Left lung (tissue), 10 donors: ENCODE data around the gene DSCAM. TPM values are rescaled to one million over a fixed set of nuclear protein-coding genes. Genes with fewer than 3 reads are reported as not detected.

Source experiments
- ATAC-seq: fragments of 200-7000 bp; cut with Tn5 transposase; one replicate; pipeline ENCODE4 v1.9.1; 2020; ENCODE audit warnings: moderate library complexity
- DNase-seq, 4 donors: peaks; one replicate each; pipeline ENCODE4 v3.0.0-alpha.2; 2013 to 2020
- H3K27ac ChIP-seq, 2 donors: fragments of 200-600 bp; sonication (generic) in 1 of 2; one replicate each; pipeline versions ENCODE4 v1.5.0 to v1.8.0; 2020 to 2021
- H3K27me3 ChIP-seq, 2 donors: fragments of 200-600 bp; sonication (generic) in 1 of 2; one replicate each; pipeline versions ENCODE4 v1.5.0 to v1.8.0; 2020 to 2021
- H3K36me3 ChIP-seq, 2 donors: fragments of 200-600 bp; sonication (generic) in 1 of 2; one replicate each; pipeline versions ENCODE4 v1.5.0 to v1.8.0; 2020 to 2021
- H3K4me1 ChIP-seq, 2 donors: fragments of 200-600 bp; one replicate each; pipeline ENCODE4 v1.8.0; 2021
- H3K4me3 ChIP-seq, 2 donors: fragments of 200-600 bp; sonication (generic) in 1 of 2; one replicate each; pipeline versions ENCODE4 v1.5.0 to v1.8.0; 2020 to 2021; ENCODE audit warnings: mild to moderate bottlenecking in 1 of 2
- H3K9me3 ChIP-seq, 2 donors: fragments of 200-600 bp; sonication (generic) in 1 of 2; one replicate each; pipeline versions ENCODE4 v1.5.0 to v1.8.0; 2020 to 2021
- intact Hi-C, 2 donors: fragments of 100-400 bp; cut with DNase I; formaldehyde crosslinking; loops; one replicate each; pipeline versions ENCODE4 v1.11.2 to v1.14.2; 2022
- polyA plus RNA-seq, 6 donors: library from polyadenylated mRNA; unstranded; fragments of 120-200 nt; gene quantifications; one replicate each; pipeline ENCODE4 v1.2.1, GENCODE V29; 2013; ENCODE audit not compliant: insufficient read length in 6 of 6
- total RNA-seq, 2 donors: library from RNA; stranded (reverse); fragmentation: NEBNext Ultra II Directional; extraction: Animal tissue kit (Norgen Biotek cat#: 25700); gene quantifications; one replicate each; pipeline ENCODE4 v1.2.1, GENCODE V29; 2021
- TF ChIP-seq, protein P1 (sequence below), 2 donors: fragments of 200-600 bp; sonication (generic) in 1 of 2; IDR thresholded peaks; one replicate each; pipeline versions ENCODE4 v1.5.0 to v1.8.0; 2021; ENCODE audit warnings: antibody characterized with exemption in 2 of 2
- donor health status: DM: no; HTN: yes; CAD: no.
- donor health status: DM: no; HTN: no; CAD: no.

DSCAM gene
- total and polyA plus RNA-seq, 8 donors = 0.03 to 0.24 (median 0.07) TPM; not detected in 1

DNA sequence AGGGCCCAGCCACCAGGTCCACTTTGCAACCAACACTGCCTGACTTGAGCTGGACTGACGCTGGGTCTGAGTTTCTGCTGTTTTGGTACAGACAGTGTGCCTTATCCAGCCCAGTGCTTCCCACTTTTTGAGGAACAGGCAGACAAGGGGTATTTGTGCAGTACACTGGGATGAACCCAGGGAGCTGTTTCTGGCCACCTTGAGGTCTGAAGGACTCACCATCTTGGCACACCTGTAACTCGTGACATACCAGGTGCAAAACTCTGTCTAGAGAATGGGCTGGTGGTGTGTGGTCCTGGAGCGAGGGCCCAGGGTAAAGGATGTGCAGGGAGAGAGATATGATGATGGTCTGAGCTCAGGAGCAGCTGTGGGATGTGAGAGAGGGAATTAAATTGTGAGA, 831.1 kb downstream of the DSCAM start:
- no peak for DNase-seq
- Histone ChIP-seq H3K9me3 (peaks cover 0 to 11% of the 10 kb centered on the region in 2 donors), H3K36me3 (no peaks in the 10 kb centered on the region), H3K27me3 (no peaks in the 10 kb centered on the region), H3K4me3 (no peak overlapping the region), H3K4me1 (no peaks in the 10 kb centered on the region), H3K27ac (no peak overlapping the region)
- intact Hi-C loops = no loop called here
- TF ChIP-seq, protein P1, sequence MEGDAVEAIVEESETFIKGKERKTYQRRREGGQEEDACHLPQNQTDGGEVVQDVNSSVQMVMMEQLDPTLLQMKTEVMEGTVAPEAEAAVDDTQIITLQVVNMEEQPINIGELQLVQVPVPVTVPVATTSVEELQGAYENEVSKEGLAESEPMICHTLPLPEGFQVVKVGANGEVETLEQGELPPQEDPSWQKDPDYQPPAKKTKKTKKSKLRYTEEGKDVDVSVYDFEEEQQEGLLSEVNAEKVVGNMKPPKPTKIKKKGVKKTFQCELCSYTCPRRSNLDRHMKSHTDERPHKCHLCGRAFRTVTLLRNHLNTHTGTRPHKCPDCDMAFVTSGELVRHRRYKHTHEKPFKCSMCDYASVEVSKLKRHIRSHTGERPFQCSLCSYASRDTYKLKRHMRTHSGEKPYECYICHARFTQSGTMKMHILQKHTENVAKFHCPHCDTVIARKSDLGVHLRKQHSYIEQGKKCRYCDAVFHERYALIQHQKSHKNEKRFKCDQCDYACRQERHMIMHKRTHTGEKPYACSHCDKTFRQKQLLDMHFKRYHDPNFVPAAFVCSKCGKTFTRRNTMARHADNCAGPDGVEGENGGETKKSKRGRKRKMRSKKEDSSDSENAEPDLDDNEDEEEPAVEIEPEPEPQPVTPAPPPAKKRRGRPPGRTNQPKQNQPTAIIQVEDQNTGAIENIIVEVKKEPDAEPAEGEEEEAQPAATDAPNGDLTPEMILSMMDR (IDR thresholded peaks at IDR 0.05) = no peak
- ATAC-seq = no peak

DNA sequence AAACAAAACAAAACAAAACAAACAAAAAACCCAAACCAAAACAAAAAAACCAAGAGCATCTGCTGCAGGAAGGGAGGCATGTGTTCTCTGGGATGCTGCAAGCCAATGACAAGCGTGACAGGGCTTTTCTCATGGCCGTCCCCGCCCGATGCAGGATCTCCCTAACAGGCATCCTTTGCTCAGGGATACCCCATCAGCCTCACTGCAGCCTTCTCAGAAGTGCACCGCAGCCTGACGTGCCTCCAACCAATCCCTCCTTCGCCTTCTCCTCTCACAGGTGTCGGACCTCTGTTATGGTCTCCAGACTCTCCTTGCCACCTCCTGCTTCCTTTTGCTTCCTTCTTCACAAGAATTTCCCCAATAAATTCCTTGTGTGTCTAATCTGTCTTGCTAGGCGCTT, 832.6 kb downstream of the DSCAM start:
- Histone ChIP-seq H3K27me3 (no peaks in the 10 kb centered on the region), H3K4me3 (no peak overlapping the region), H3K27ac (no peak overlapping the region), H3K4me1 (no peaks in the 10 kb centered on the region), H3K36me3 (no peaks in the 10 kb centered on the region), H3K9me3 (peaks cover 0 to 11% of the 10 kb centered on the region in 2 donors)
- intact Hi-C loops = no loop called here
- TF ChIP-seq, protein P1 (IDR thresholded peaks at IDR 0.05) = no peak
- ATAC-seq (no peak), DNase-seq (no peak)

DNA sequence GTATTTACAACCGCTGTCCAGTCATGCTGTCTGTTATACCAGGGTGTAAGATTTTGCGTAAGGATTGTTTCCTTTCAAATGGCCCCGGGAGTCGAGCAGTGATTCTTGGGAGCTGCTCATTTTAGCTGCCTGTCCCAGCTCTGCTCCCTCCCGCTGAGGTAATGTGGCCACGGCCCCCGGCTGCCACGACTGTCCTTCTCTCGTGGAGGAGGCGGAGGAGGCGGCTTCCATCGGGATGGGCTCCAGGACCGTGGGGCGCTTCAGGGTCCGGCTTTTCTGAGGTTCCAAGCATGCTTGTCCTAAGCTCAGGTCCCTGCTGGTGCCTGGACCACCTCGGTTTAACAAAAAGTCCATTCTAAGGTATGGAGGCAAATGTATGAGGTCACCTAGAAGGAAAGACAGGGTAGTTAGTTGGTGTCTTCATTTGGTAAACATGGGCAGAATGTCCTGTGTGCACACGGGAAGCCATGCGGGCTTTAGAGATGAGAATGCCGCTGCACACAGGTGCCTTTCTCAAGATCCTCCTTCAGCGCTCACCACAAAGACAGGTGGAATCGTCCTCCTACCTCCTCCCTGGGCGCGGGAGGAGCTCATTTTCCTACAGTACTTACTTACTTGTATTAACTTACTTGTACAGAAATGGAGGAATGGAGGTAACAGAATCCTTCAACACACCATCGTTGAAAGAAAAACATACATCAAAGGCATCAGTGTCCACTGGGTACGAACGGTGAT, 833.8 kb downstream of the DSCAM start:
- intact Hi-C loops = no loop called here
- Histone ChIP-seq H3K4me1 (no peaks in the 10 kb centered on the region), H3K4me3 (no peak overlapping the region), H3K27ac (no peak overlapping the region), H3K36me3 (no peaks in the 10 kb centered on the region), H3K9me3 (peaks cover 0 to 11% of the 10 kb centered on the region in 2 donors), H3K27me3 (no peaks in the 10 kb centered on the region)
- TF ChIP-seq, protein P1 (IDR thresholded peaks at IDR 0.05) = no peak
- no peak for DNase-seq
- no peak for ATAC-seq

DNA sequence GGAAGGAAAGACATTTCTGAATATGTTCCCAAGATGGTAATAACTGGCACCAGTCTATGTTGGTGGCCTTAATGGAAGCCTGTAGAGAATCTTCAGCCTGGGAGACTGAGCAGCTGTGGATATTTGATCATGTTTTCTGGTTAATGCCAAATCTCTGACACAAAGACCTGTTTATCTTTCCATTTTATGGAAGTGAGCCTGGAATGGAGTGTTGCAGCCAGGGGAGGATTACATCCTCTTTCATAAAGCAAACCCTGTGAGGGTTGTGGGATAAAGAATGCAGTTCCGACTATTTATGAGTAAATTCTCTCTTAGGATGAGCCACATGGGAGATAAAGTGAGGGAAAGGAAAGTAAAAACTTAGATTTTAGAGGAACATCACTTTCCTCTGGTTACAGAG, 835.6 kb downstream of the DSCAM start:
- H3K27ac ChIP-seq = no peak overlapping the region
- intact Hi-C loops = no loop called here
- TF ChIP-seq, protein P1 (IDR thresholded peaks at IDR 0.05) = no peak
- no peaks in the 10 kb centered on the region for H3K27me3 ChIP-seq
- H3K36me3 ChIP-seq = no peaks in the 10 kb centered on the region
- H3K4me1 ChIP-seq = no peaks in the 10 kb centered on the region
- peaks cover 0 to 11% of the 10 kb centered on the region in 2 donors for H3K9me3 ChIP-seq
- DNase-seq (no peak), ATAC-seq (no peak)
- no peak overlapping the region for H3K4me3 ChIP-seq

DNA sequence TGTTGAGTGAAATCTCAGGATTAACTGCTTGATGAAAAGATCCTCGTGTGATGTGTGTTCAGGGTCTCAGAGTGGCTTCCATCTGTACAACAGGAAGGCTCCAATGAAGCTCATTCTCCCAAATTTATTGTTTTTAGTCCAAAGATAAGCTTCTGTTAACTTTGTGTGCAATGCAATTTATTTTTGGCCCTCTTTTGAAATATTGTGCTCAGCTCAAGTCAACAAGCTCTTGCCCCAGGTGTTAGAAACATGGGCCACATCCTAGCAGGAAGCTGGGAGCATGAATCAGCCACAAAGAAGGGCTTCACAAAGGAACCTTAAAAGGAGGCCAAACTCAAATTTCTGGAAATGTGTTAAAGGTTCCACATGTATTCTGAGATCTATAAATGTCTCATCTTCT, 844.0 kb downstream of the DSCAM start:
- TF ChIP-seq, protein P1 (IDR thresholded peaks at IDR 0.05) = no peak
- H3K4me3 ChIP-seq = no peak overlapping the region
- peak in 1 of 4 donors; percentile 8 for DNase-seq
- ATAC-seq = no peak
- H3K4me1 ChIP-seq = no peaks in the 10 kb centered on the region
- H3K9me3 ChIP-seq = no peaks in the 10 kb centered on the region
- H3K27ac ChIP-seq = no peak overlapping the region
- no peaks in the 10 kb centered on the region for H3K27me3 ChIP-seq
- no peaks in the 10 kb centered on the region for H3K36me3 ChIP-seq
- intact Hi-C loops = no loop called here
